SHP77 treated with DMSO at 0.1 percent for 48 hours (cell line): ENCODE data around the gene CRACR2B.

Experiments used
- DNase-seq: peaks from one replicate; lab custom pipeline; 2025; lab: John Stamatoyannopoulos, UW

CRACR2B gene

DNA sequence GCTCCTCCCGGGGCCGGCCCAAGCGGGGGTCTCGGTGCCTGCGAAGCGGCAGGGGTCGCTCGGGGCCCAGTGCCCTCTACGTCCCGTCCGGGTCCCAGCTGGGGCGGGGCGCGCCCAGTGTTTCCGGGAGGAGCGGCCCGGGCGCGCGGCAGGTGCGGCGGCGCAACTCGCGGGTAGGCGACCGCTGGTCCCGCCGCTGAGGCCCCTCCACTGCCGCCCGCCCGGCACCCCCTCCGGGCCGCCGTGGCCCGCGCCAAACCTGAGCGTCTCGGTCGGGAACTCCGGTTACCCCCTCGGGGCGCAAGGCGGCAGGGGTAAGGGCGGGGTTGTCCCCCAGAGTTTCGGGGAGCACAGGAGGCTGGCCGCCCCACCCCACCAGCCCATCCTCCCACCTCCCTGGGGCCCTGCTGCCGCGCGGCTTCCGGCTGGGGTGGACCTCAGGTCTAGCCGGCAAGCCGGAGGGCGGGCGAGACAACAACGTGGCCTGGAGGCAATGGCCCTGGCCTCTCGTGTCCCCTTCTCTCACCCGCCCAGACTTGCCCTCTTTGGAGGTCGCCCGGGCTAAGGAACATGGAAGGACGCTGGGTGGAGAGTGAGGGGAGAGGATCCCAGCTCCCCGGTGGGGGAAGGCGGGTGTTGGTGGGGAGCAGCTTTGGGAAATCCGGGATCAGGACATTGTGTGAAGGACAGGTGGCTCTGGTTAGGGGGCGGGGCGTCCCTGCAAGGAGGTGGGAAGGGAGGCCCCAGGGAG is 398 bp upstream of the CRACR2B start:
- DNase-seq: no peak

DNA sequence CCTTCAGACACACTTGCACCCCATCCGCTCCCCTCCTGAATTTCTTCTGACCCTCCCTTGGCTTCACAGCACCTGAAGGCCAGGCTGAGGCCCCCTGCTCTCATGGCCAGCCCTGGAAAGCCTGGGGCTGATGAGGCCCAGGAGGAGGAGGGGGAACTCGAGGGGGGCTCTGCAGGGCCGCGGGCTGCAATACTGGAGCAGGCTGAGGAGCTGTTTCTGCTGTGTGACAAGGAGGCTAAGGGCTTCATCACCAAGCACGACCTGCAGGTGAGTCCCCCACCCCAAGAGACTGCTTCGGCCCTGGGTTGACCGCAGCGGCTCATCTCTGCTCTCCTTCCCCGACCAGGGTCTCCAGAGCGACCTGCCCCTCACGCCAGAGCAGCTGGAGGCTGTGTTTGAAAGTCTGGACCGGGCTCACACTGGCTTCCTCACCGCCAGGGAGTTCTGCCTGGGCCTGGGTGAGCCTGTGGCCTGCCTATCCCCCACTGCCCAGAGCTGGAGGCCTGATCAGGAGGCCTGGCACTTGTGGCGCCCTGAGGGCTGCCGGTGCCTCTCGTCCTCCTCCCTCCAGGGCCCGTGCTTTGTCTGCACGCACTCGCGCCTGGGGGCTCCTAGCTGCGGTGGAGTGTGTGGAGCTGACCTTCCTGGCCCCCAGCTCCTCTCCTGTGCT is 922 bp downstream of the CRACR2B start:
- DNase-seq: no peak

DNA sequence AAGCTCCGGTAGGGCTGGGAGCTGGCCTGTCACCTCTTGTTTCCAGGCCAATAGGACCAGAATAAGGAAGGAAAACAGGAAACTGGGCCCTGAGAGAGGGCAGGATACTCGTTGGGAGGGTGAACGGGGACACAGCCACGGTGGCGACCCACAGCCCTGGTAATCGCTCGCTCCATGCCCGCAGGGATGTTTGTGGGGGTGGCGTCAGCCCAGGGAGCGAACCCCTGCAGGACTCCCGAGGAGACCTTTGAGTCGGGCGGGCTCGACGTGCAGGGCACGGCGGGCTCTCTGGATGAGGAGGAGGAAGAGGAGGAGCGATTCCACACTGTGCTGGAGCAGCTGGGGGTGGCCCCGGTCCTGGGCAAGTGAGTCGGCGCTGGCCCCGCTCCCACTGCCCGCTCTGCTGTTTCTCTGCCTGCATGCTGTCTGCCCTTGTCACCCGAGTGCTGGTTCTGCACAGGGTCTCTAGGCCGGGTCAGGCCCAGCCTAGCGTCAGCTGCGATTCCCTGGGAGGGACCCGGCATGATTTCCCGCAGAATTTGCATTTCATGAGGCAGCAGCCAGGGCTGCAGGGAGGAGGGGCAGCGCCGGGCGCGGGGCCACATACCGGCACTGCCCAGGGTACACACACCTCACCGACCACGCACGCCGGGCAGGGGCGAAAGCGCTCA is 1.6 kb downstream of the CRACR2B start:
- no peak for DNase-seq

DNA sequence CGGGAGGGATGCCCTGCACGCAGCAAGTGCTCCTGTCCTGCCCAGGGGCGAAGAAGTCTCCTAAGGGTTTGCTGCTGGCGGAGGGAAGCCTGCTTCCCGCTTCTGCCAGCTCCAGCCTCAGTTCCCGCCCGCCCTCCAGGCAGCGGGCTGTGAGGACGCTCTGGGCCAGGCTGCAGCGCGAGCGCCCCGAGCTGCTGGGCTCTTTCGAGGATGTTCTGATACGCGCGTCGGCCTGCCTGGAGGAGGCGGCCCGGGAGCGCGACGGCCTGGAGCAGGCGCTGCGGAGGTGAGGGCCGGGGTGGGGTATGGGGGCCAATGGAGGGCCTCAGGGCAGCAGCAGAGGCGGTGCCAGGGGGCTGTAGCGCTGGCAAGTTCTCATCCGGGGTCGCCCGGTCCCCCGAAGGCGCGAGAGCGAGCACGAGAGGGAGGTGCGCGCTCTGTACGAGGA is 2.2 kb downstream of the CRACR2B start:
- DNase-seq: no peak

DNA sequence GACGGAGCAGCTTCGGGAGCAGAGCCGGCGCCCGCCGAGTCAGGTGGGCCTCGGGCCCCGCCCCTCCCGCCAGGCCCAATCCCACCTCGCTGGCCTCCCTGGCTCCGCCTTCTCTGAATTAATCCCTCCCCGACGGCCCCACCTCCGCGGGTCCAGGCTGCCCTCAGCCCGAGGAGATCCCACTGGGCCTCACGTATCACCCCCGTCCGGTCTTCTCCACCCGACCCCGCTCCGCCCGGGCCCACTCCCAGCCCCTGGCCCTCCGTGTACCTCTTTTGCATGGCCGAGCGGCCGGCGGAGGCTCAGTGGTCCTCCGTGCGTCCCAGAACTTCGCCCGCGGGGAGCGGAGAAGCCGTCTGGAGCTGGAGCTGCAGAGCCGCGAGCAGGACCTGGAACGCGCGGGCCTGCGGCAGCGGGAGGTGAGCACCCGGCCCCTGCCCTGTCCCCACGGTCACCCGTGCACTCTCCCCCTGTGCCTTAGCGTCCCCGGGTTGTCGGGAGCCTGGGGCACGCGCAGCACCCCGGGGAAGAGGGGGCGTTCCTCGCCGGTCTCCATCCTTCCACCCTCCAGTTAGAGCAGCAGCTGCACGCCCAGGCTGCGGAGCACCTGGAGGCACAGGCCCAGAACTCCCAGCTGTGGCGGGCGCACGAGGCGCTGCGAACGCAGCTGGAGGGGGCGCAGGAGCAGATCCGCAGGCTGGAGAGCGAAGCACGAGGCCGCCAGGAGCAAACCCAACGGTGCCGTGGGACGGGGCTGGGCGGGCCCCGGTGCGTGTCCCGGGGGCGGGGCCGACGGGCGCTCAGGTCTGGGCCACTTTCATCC is 2.8 kb downstream of the CRACR2B start:
- DNase-seq: no peak

DNA sequence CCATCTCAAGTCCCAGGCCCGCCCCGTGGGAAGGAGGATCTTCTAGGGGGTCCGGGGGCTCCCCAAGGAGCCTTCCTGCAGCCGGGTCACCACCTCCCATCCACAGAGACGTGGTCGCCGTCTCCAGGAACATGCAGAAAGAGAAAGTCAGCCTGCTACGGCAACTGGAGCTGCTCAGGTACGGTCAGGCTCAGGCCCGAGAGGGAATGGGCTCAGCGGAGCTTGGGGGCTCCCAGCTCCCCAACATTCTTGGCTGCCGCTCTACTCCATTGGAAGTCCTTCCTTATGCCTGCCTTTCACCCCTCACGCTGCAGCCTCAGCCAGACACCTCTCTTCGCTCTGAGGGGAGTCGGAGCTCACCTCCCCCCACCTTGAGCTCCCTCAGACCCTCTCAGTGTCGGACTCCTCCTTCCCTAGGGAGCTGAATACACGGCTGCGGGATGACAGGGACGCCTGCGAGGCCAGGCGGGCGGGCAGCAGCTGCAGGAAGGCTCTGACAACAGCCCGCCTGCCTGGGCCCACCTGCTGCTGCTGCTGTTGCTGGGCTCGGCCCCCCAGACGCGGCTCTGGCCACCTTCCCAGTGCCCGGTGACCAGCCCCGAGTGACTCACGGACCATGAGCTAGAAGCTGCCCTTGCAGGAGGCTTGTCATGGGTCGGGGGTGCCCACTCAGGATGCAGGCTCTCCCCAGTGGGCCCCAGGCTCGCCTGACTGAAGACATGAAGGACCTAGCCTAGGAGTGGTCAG is 3.6 kb downstream of the CRACR2B start:
- no peak for DNase-seq

DNA sequence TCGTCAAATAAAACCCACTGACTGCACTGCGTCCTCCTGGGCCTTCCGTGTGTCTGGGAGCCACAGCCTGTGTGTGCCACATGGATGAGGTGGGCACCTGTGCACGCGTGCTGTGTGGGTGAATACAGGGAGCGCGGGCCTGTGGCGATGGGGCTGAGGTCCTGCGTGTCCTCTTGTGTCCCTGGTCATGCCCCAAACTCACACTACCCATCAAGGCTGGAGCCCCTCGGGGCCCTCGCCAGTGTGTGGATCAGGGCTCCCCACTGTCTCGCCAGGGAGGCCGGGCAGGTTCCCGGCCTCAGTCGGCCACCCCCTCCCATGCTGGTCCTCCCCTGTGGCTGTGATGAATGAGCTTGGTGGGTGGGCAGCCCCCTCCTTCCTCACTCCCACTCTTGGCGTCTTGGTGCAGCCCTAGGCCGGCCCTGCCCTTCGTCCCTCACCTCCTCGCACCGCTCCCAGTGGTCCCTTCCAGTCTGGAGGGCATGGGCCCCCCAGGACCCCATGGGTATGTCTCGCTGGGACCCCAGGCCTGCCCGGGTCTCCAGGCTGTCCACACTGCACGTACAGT is 4.3 kb downstream of the CRACR2B start:
- DNase-seq: no peak

DNA sequence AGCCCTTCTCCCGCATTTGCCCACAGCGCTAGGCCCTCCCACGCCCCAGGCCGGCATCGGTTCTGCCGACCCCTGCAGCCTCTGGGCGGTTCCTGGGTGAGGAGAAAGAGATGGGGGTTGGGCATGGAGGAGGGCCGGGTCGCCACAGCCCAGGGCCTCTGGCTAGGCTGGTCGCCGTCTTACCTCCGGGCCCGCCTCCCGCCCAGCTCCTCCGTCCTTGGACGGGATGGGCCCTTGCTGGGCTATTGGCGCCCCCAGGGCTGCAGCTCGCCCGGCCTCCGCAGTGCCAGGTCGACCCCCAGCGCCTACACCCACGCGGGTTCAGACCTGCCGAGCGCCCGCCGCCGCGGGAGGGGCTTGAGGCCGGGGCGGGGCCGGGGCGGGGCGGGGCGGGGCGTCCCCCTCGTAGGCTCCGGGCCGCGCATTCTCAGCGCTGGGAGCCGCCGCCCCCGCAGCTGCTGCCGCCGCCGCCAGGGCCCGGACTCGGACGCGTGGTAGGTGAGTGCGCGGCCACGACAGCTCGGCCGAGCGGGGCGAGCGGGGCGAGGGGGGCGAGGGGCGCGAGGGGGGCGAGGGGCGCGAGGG is 4.9 kb downstream of the CRACR2B start, which contains the start of gene CD151:
Gene CD151, plus strand, starts transcription at position 424 of the 585 bp plus-strand sequence. CDS start 3,118 bp downstream, outside the sequence.
- no peak for DNase-seq

DNA sequence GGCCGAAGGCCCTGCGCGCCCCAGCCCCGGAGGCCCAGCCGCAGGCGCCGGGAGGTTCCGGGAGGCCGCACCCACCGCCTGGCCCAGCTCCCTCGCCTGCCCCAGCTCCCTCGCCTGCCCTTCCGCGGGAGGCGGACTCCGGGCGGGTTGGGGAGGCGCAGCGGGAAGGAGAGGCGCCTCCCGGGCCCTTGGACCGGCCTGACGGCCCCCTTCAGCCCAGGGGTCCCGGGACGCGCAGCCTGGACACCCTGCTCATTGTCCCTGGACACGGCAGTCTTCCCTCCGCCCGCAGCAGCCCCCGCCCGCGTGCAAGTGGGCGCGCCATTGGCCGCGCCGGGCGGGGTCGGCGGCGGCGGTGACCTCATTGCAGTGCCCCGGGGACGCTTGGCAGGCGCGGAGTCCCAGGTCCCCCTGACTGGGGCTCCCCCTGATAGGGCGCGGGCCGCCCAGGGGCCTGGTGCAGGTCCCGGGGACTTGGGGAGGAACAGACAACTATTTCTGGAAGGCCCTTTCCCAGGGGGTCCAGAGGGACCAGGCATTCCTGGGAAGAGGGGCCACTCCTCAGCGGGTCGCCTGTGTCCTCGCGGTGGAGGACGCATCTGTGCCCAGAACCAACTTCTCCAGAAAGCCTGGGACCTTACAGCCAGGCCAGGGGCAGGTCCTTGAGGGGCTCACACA is 5.5 kb downstream of the CRACR2B start:
- DNase-seq: no peak

DNA sequence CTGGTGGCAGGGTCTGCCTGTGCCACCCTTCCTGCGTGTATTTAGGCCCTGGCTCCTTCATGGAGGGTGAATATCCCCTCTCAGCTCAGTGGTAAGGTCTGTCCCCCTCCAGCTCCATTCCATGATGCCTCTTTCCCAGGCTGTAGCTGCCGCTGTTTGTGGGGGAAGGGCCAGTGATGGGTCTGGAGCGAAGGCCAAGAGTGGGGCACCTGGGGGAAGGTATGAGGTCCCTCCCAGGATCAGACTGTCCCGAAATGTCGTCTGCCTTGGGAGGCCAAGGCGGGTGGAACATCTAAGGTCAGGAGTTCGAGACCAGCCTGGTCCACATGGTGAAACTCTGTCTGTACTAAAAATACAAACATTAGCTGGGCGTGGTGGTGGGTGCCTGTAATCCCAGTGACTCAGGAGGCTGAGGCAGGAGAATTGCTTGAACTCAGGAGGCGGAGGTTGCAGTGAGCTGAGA is 6.2 kb downstream of the CRACR2B start:
- DNase-seq: no peak

DNA sequence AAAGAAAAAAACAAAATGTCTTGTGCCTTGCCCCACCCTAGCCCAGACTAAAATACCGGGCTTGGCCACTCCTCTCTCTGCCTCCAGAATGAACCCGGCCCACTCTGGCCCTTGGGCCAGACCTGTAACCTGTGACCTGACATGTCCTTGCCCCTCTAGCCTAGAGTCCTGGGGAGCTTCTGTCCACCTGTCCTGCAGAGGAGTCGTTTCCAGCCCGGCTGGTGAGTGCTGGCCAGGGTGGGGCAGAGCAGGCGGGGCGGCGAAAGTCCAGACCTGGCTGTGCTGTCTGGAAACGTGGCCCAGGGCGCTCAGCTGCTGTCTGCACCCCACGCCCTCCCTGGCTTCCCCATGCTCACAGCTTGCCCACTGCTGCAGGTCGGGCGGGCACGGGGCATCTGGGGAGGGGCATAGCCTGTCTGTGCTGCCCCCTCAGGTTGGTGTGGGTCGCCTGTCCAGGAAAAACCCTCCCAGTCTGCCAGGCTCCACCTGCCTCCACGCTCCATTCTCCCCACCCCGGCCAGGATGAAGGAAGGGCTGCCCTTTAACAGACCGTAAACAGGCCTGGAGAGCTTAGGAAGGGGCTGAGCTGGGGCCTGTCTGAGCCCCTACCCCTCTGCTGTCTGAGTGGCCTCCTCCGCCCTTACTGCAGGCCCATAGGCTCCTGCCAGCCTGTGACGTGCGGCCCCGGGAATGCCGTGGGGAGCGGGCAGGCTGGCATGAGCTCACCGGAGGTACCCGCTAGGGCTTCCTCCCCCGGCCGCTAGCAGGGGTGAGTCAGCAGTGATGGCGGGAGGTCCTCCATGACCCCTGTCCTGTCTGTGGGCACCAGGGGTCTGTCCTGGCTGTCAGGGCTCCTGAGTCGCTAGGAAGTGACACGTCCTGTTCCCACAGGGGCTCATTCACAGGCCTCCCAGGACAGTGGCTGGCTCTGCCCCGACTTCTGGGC is 6.9 kb downstream of the CRACR2B start:
- DNase-seq: no peak

DNA sequence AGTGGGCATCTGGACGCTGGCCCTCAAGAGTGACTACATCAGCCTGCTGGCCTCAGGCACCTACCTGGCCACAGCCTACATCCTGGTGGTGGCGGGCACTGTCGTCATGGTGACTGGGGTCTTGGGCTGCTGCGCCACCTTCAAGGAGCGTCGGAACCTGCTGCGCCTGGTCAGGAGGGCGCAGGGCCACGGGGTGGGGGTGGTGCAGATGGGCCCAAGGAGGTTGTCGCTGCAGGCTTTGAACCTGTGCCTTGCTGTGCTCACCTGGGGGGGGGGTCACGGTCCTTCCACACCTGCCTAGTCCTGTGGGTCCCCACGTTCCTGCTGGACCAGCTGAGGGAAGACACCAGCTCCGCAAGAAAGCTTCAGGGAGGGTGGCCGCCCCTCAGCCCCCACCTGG is 8.6 kb downstream of the CRACR2B start:
- DNase-seq: no peak

DNA sequence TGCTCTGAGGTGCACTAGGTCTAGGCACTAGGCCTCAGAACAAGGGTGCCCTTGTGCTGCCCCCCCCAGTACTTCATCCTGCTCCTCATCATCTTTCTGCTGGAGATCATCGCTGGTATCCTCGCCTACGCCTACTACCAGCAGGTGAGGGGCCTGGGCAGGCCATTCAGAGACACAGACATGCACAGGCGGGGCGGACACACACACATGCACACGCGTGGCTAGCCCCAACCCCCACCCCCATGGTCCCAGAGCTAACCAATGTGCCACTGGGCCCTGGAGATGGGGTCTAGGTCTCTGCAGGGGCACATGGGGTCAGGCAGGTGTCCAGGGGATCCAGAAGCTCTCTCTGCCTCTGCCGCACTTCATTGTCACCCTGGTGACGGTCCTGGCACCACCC is 9.0 kb downstream of the CRACR2B start:
- no peak for DNase-seq

DNA sequence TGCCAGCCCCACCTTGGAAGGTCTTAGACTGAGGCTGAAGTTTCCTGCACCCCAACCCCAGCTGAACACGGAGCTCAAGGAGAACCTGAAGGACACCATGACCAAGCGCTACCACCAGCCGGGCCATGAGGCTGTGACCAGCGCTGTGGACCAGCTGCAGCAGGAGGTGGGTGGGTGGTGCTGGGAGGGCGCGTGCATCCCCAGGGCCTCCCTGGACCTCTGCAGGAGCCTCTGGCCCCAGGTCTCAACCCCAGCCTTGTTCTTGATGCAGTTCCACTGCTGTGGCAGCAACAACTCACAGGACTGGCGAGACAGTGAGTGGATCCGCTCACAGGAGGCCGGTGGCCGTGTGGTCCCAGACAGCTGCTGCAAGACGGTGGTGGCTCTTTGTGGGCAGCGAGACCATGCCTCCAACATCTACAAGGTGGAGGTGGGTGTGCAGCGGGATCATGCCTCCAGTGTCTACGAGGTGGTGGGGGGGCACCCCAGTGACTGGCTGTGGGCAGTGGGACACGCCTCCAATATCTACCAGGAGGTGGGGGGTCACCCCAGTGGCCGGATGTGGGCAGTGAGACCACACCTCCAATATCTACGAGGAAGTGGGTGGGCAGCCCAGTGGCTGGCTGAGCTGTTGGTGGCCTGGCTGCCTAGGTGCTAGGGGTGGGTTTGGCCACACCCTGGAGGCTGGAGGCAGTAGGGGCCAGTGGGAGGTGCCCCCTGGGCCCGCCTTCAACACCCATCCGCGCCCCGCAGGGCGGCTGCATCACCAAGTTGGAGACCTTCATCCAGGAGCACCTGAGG is 9.7 kb downstream of the CRACR2B start:
- DNase-seq: no peak

DNA sequence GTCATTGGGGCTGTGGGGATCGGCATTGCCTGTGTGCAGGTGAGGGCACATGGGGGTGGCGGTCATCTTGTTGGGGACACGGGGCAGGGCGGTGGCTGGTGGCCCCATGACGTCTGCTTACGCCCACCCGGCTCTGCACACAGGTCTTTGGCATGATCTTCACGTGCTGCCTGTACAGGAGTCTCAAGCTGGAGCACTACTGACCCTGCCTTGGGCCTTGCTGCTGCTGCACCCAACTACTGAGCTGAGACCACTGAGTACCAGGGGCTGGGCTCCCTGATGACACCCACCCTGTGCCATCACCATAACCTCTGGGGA is 10.2 kb downstream of the CRACR2B start:
- DNase-seq: no peak

DNA sequence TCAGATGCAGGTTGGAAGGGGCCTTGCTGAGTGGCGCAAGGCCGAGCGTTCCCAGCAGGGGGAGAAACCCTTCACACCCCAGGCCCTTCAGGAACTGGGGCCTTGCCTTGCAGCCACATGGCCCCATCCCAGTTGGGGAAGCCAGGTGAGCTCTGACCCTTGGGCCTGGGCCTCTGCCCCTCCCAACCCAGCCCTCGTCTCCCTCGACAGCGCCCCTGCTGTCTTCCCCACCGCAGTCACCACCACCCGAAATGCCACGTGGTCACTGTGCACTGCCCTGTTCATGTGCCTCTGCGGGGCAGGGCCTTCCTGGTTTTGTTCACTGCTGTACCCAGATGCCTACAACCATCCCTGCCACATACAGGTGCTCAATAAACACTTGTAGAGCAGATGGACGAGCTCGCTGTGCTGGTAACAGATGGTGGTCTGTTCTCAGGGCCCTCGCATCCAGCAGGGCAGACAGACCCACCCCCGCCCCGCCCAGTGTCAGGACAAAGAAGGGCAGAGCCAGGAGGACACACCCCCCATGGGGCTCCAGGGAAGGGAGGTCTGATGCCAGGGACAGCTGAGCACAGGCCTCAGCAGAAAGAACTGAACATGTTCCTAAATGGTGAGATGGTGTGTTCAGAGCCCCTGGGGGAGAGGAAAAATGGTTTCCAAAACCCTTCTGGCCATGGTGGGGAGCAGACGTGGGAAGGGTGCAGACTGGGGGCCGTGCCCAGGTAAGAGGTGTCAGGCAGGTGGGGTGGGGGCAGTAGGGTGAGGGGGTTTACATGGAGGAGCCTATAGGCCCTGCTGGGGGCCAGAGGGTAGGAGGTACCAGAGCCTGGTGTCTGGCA is 10.9 kb downstream of the CRACR2B start:
- DNase-seq: no peak

DNA sequence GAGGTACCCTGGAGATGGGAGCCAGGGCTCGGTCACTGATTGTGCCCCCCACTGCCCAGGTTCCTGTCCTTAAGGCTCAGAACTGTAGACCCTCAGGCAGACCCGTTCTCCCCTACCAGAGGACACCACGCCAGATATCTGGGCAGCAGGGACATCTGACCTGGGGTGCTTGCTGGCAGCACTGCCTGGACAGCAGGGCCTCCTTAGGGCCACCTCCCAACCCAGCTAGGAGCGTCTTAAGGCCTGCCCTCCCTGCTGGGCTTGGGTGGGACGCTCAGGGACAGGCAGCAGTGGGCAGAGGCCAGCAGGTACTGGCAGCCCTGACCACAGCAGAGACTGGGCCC is 11.5 kb downstream of the CRACR2B start:
- DNase-seq: no peak
